Measurements from ENCODE around the gene KCNJ6.

DNA sequence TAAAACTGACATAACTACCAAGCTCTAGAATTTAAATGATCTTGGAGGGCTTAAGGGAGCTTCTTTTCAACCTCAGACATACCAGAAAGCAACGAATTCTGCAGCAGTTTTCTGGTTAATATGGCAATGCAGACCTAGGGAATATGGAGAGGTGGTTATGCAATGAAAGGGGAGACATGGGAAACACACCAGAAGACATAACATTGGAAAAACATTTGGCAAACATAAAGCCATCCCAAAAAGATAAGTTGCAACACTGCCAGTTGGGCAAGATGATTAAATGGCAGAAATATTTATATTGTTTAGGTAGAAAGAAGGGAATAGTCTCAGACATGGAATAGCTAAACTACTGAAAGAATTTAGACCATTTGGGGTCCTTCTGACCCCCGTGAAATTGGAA lies 104.5 kb downstream of the KCNJ6 start:
- TF ChIP-seq POLR2A (conservative IDR thresholded peaks at IDR 0.05) (no peak), EZH2 (IDR thresholded peaks at IDR 0.05; ENCODE audit: borderline replicate concordance, low read depth, low read length) (no peak), KDM5B (IDR thresholded peaks at IDR 0.05; ENCODE audit: insufficient replicate concordance, low read depth, low read length) (no peak), ZBTB1 (CRISPR knock-in tag; IDR thresholded peaks at IDR 0.05; ENCODE audit: borderline replicate concordance, low read depth) (no peak), MXI1 (IDR thresholded peaks at IDR 0.05; ENCODE audit: low read depth, low read length) (no peak), TBP (optimal IDR thresholded peaks at IDR 0.05; ENCODE audit: low read depth, low read length) (no peak), CEBPG (CRISPR knock-in tag; IDR thresholded peaks at IDR 0.05) (no peak), CEBPG (tag; conservative IDR thresholded peaks at IDR 0.05 in 1 of 2, IDR thresholded peaks at IDR 0.05 in 1 of 2) (no peak), PTRF (tag; IDR thresholded peaks at IDR 0.05) (no peak), TARDBP (IDR thresholded peaks at IDR 0.05) (no peak), ESRRB (CRISPR knock-in tag; IDR thresholded peaks at IDR 0.05; ENCODE audit: borderline replicate concordance) (no peak)

All from K562 (cell line).